ENCODE results near the gene AGPS.

AGPS gene

GRCh38 chr2:177585234-177585863 is 192.8 kb downstream of the AGPS start:
- no peak for FAIRE-seq
- no peak for DNase-seq (ENCODE audit: low spot score)

GRCh38 chr2:177586154-177586553 is 193.6 kb downstream of the AGPS start:
- DNase-seq (ENCODE audit: low spot score) = no peak
- no peak for FAIRE-seq

DNA sequence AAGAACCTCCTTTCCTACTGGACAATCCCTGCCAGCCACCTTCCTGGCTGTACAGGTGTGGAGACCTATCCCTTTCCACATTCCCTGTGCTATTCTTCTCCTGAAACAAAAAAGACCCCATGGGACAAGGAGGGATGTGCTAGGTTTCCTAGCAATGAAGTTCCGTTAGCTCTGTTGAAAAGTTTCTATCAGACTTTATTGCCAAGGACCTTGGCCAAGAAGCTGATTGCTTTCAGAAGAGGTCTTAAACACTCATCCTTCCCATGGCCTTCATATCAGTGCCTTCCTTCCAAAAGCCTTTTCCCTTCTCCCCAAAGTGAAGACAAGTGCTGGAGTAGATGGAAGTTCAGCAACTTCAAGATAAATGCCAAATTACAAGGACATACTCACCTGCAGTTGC is 194.8 kb downstream of the AGPS start:
- DNase-seq (ENCODE audit: low spot score) (no peak), FAIRE-seq (no peak)

GRCh38 chr2:177588671-177589070 is 196.1 kb downstream of the AGPS start:
- FAIRE-seq (no peak), DNase-seq (ENCODE audit: low spot score) (no peak)

- FAIRE-seq = no peak
- no peak for DNase-seq (ENCODE audit: low spot score)
Observed at GRCh38 chr2:177589186-177589585, 196.6 kb downstream of the AGPS start.

- no peak for DNase-seq (ENCODE audit: low spot score)
- no peak for FAIRE-seq
Observed at GRCh38 chr2:177592397-177592796, 199.8 kb downstream of the AGPS start.

DNA sequence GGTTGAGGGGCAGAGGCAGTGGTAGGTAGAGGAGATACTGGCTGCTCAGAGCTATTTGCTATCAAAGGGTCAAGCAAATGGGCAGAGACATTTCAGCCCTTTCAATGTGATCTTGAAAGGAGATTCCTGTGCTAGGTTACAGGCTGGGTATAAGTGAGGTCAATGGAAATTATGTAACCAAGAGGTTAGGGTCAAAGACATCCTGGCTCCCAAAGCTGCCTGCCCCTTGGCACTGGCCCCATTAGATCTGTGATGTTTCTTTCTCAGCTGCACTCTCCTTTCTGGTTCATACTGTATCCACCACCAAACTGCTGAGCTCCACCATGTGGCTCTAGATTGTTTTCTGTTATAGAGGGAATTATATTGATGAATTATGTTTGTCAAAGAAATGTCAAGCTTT is 200.4 kb downstream of the AGPS start:
- no peak for DNase-seq (ENCODE audit: low spot score)
- FAIRE-seq = no peak

DNA sequence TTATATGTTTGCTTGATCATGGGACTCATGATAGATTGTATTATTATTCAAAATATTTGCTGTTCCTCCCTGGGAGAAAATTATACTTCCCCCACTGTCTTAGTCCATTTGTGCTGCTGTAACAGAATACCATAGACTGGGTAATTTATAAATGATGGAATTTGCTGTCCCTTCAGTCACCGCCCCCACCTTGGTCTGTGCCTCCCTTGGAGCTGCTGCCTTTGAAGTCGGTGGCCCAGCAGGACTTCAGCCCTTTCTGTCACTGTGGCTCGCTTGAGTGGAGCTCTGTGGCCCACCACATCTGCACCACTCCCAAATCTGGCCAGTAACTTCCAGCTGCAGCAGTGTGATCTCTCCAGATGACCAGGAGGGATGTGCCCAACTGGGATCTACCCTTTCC is 200.8 kb downstream of the AGPS start:
- no peak for FAIRE-seq
- DNase-seq (ENCODE audit: low spot score) = no peak

All from urothelium cell line (cell line).